NB4 (cell line): ENCODE data around the gene SFXN5.

ENCODE experiments used
- DNase-seq: peaks from one replicate; pipeline ENCODE4 v3.0.0; 2010; ENCODE audit warnings: low read depth
- H3K4me3 ChIP-seq: one replicate; pipeline ENCODE4 v1.5.1; 2011; ENCODE audit warnings: mild to moderate bottlenecking, low read depth, low read length, moderate library complexity
- CTCF ChIP-seq: IDR thresholded peaks from one replicate; pipeline ENCODE4 v1.5.1; 2012; ENCODE audit warnings: low read depth, low read length
- MYC ChIP-seq: IDR thresholded peaks from 2 replicates; pipeline ENCODE4 v1.6.1; 2011; ENCODE audit warnings: low read depth, low read length
- POLR2A ChIP-seq: IDR thresholded peaks from 2 replicates; pipeline ENCODE4 v1.6.1; 2011; ENCODE audit warnings: mild to moderate bottlenecking; ENCODE audit not compliant: insufficient read length; ENCODE audit errors: extremely low read depth
- TF ChIP-seq, protein P1 (sequence below): IDR thresholded peaks from 2 replicates; pipeline ENCODE4 v1.6.1; 2011; ENCODE audit warnings: low read depth, low read length

SFXN5 gene

GRCh38 chr2:72920318-72921087, 151.0 kb downstream of the SFXN5 start:
- no peak for DNase-seq
- H3K4me3 ChIP-seq, result no peak overlapping the region

GRCh38 chr2:72919414-72920317, 151.8 kb downstream of the SFXN5 start:
- DNase-seq, result no peak
- TF ChIP-seq CTCF (no peak), MYC (no peak), POLR2A (no peak)
- TF ChIP-seq, protein P1, sequence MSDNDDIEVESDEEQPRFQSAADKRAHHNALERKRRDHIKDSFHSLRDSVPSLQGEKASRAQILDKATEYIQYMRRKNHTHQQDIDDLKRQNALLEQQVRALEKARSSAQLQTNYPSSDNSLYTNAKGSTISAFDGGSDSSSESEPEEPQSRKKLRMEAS, result no peak
- H3K4me3 ChIP-seq, result no peak overlapping the region

More at GRCh38 chr2:72920318-72921087, 151.0 kb downstream of the SFXN5 start:
- no peak for TF ChIP-seq CTCF
- no peak for TF ChIP-seq POLR2A
- TF ChIP-seq MYC, result no peak
- TF ChIP-seq, protein P1, result no peak

DNA sequence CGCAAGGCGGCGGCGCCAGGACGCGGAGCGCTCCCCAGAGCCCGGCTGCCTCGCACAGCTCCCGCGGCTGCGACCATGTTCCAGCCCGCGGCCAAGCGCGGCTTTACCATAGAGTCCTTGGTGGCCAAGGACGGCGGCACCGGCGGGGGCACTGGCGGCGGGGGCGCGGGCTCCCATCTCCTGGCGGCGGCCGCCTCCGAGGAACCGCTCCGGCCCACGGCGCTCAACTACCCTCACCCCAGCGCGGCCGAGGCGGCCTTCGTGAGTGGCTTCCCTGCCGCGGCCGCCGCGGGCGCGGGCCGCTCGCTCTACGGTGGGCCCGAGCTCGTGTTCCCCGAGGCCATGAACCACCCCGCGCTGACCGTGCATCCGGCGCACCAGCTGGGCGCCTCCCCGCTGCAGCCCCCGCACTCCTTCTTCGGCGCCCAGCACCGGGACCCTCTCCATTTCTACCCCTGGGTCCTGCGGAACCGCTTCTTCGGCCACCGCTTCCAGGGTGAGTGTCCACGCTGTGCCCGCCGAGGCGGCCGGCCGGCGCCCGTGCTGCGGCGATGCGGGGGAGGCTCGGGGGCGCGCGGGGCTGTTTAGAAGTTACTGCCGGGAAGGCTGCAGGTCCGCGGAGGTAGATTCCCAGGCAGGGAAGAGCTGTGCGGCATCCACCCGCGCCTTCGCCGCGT, 153.5 kb downstream of the SFXN5 start:
- DNase-seq, result peak; percentile 23
- no peak overlapping the region for H3K4me3 ChIP-seq
- TF ChIP-seq, protein P1, result no peak
- no peak for TF ChIP-seq CTCF
- TF ChIP-seq POLR2A, result no peak
- no peak for TF ChIP-seq MYC

DNA sequence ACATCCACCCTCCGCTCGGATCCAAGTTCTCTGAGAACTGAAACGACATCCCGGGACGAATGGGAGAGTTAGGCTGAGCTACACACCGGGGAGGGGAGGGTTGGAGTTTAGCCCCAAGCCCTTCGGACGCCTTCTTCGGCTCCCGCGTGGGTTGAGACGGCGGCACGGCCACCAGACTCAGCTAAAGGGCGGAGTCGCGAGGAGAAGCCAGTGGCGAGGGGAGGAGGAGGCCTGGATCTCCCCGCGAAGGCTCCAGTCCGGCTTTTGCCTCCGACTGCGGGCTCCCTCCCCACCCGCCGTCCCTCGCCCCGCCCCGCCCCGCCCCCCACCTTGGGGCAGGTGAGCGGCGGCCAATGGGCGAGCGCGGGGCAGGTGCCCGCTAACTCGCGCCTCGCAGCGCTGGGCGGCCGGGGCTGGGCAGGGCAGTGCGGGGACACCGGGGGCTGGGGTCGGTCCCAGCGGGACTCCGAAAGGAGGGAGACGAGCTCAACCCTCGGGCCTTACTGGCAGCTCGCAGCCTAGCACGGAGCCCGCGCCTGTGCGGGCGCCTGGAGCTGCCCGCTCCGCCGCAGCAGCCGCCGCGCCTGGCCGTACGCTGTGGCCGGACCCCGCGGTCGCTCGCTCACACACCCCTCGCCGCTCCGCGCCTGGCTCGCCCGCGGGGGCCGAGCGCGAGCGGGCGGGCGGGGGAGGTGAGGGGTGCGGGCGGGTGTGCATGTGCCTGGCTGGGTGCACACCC, 154.2 kb downstream of the SFXN5 start, which contains the start of gene EMX1:
Gene EMX1 (plus strand): TSS at position 382 of the 739 bp plus-strand sequence. CDS start 334 bp downstream, at position 716.
- TF ChIP-seq, protein P1, result no peak
- TF ChIP-seq MYC, result no peak
- TF ChIP-seq POLR2A, result no peak
- TF ChIP-seq CTCF, result no peak
- H3K4me3 ChIP-seq, result no peak within 1 kb of the TSS
- no peak for DNase-seq

- H3K4me3 ChIP-seq, result no peak overlapping the region
- no peak for DNase-seq
- no peak for TF ChIP-seq POLR2A
- TF ChIP-seq, protein P1, result no peak
- no peak for TF ChIP-seq MYC
- no peak for TF ChIP-seq CTCF
Measured at GRCh38 chr2:72916743-72917137, 154.8 kb downstream of the SFXN5 start.
